SJCRH30 (cell line): ENCODE measurements around the gene TNFRSF8. TPM values are rescaled to one million over a fixed set of nuclear protein-coding genes. Genes with fewer than 3 reads are reported as not detected.

Source experiments
- DNase-seq, 2 experiments: peaks; one replicate each; pipeline ENCODE4 v3.0.0-alpha.2; 2015 to 2020
- H3K27ac ChIP-seq: fragments of 250-450 bp; sonication (Bioruptor Pico); 2 replicates; pipeline ENCODE4 v1.5.1; 2020; ENCODE audit warnings: mild to moderate bottlenecking, moderate library complexity
- H3K27me3 ChIP-seq: fragments of 250-450 bp; sonication (Bioruptor Pico); 2 replicates; pipeline ENCODE4 v1.5.1; 2020; ENCODE audit warnings: mild to moderate bottlenecking, moderate library complexity
- H3K36me3 ChIP-seq: fragments of 250-450 bp; sonication (Bioruptor Pico); 2 replicates; pipeline ENCODE4 v1.5.1; 2020; ENCODE audit warnings: mild to moderate bottlenecking, moderate library complexity
- H3K4me1 ChIP-seq: fragments of 250-450 bp; sonication (Bioruptor Pico); 2 replicates; pipeline ENCODE4 v1.5.1; 2020; ENCODE audit warnings: mild to moderate bottlenecking, moderate library complexity
- H3K4me3 ChIP-seq: fragments of 250-450 bp; sonication (Bioruptor Pico); 2 replicates; pipeline ENCODE4 v1.5.1; 2020; ENCODE audit warnings: mild to moderate bottlenecking, moderate library complexity
- H3K9me3 ChIP-seq: fragments of 250-450 bp; sonication (Bioruptor Pico); replicated peaks from 2 replicates; pipeline ENCODE4 v1.5.1; 2020; ENCODE audit warnings: mild to moderate bottlenecking, moderate library complexity
- total RNA-seq: library from RNA; depleted of rRNA; stranded (reverse); fragments of >200 nt; shearing (Covaris generic); gene quantifications from 2 replicates; pipeline ENCODE4 v1.2.3, GENCODE V29; 2014; rRNA removed

The TNFRSF8 gene
- total RNA-seq, 1 experiment from 2014 or later: 0.32 TPM

DNA sequence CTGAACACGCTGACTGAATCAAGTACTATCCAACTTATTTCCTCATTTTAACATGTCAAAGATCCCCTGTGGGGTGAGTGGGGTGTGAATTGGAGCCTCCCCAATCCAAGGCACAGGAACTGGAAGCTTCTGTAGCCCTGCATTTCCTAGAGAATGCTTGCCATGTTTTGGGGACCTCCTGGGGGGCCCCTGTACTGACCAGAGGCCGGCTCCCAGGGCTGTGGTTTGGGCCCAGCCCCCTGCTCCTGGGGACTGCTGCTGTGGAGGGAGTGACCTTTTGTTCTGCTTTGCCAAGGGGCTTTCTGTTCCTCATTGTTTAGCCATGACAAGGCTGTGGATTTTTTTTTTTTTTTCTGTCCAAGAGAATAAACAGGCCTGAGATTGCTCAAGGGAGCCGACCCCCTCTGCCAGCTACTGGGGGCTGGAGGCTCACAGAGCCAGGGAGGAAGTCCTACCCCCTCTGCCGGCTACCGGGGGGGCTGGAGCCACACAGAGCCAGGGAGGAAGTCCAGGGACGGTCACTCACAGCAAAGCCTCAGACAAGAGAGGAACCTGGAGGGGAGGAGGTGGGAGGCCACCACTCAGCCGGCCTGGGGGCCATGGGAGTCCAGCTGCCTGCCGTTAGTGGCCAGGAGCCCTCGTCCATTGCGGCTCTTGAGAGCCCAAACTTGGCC, 121.0 kb downstream of the TNFRSF8 start:
- peaks cover 24% of the 10 kb centered on the region for H3K4me1 ChIP-seq
- H3K4me3 ChIP-seq: 0 out of 2 replicates have a peak overlapping the region, but pooled peaks have one; percentile 26
- H3K36me3 ChIP-seq: no peaks in the 10 kb centered on the region
- DNase-seq: peak; percentile 50 to 56
- no peaks in the 10 kb centered on the region for H3K9me3 ChIP-seq
- H3K27ac ChIP-seq: no peak overlapping the region; the same call in 1 of the 2 replicates
- H3K27me3 ChIP-seq: 0 out of 2 replicates have a peak, but pooled peaks cover 1% of the 10 kb centered on the region

GRCh38 chr1:12185036-12185917, 122.2 kb downstream of the TNFRSF8 start:
- Histone ChIP-seq H3K4me3 (no peak overlapping the region), H3K27me3 (peaks cover 5% of the 10 kb centered on the region; the same call in 1 of the 2 replicates), H3K27ac (no peak overlapping the region), H3K9me3 (no peaks in the 10 kb centered on the region), H3K4me1 (peaks cover 21% of the 10 kb centered on the region), H3K36me3 (no peaks in the 10 kb centered on the region)
- peak; percentile 35 to 60 for DNase-seq

- peaks cover 24% of the 10 kb centered on the region for H3K4me1 ChIP-seq
Observed at GRCh38 chr1:12185918-12186678, 123.0 kb downstream of the TNFRSF8 start.

DNA sequence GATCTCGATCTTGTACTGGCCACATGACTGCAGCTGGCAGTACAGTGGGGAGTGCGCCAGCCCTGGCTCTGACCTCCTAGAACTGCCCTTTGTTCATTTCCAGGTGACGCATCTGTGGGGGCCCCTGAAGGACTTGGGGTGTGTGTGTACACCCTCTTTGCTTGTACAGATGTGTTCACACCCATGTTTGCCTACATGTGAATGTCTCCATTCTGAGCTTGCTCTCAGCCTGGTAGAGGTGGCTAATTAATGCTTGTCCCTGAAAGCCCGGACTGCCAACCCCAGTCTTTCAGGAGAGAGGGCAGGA, 123.5 kb downstream of the TNFRSF8 start:
- H3K4me1 ChIP-seq: peaks cover 25% of the 10 kb centered on the region
- DNase-seq: no peak
- no peaks in the 10 kb centered on the region for H3K36me3 ChIP-seq
- peaks cover 14% of the 10 kb centered on the region for H3K27me3 ChIP-seq
- no peaks in the 10 kb centered on the region for H3K9me3 ChIP-seq
- H3K27ac ChIP-seq: no peak overlapping the region
- H3K4me3 ChIP-seq: no peak overlapping the region

More at GRCh38 chr1:12185918-12186678, 123.0 kb downstream of the TNFRSF8 start:
- Histone ChIP-seq H3K27me3 (peaks cover 13% of the 10 kb centered on the region), H3K9me3 (no peaks in the 10 kb centered on the region), H3K36me3 (no peaks in the 10 kb centered on the region), H3K27ac (no peak overlapping the region), H3K4me3 (no peak overlapping the region)
- DNase-seq: peak in 1 of 2 experiments; percentile 34

DNA sequence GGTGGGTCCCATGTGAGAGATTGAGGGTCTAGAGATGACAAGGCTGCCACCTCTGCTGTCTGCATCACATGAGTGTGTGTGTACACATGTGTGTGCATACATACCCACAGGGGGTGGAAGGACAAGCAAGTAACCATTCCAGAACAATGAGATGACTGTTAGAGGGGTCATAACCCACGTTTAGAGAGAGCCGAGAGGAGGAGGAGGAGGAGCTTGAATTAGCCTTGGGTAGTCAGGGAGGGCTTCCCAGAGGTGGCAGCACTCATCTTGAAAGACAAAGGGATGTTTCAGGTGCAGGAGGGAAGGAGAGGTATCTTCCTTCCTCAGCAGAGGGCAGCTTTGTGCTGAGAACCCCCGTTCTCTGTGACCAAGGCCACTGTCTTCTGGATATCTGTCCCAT, 125.0 kb downstream of the TNFRSF8 start:
- Histone ChIP-seq H3K36me3 (no peaks in the 10 kb centered on the region), H3K4me3 (no peak overlapping the region), H3K27me3 (peaks cover 14% of the 10 kb centered on the region), H3K27ac (no peak overlapping the region), H3K9me3 (no peaks in the 10 kb centered on the region), H3K4me1 (peaks cover 29% of the 10 kb centered on the region)
- no peak for DNase-seq

DNA sequence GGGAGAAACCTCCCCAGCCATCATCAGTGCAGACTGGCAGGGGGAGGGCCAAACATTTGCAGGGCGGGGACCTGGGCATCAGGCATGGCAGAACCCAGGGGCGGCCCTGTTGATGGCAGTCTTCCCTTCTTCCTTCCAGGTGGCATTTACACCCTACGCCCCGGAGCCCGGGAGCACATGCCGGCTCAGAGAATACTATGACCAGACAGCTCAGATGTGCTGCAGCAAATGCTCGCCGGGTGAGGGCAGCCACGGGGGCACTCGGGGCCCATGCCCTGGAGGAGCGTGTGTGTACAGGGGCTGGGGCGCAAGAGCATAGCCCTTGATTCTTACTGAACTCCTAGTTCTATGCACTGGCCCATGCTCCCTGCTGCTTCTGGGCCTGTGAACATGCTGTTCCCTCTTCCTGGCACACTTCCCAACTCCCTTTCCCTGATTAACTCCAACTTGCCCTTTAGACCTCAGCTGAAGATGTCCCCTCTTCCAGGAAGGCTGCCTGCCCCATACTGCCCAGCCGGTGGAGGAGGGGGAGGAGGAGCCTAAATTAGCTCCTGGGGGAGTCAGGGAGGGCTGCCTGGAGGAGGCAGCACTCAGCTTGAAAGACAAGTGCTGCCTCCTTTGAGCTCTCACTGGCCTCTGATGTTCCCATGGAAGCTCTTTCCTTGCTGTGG, 125.7 kb downstream of the TNFRSF8 start:
- no peak for DNase-seq
- no peak overlapping the region for H3K27ac ChIP-seq

GRCh38 chr1:12189328-12189682, 126.2 kb downstream of the TNFRSF8 start:
- Histone ChIP-seq H3K27ac (no peak overlapping the region), H3K9me3 (no peaks in the 10 kb centered on the region), H3K36me3 (no peaks in the 10 kb centered on the region), H3K4me3 (no peak overlapping the region), H3K4me1 (peaks cover 29% of the 10 kb centered on the region), H3K27me3 (peaks cover 14% of the 10 kb centered on the region)
- DNase-seq: no peak

More for the DNA sequence above, 125.7 kb downstream of the TNFRSF8 start:
- no peak overlapping the region for H3K4me3 ChIP-seq
- H3K36me3 ChIP-seq: no peaks in the 10 kb centered on the region
- H3K4me1 ChIP-seq: peaks cover 32% of the 10 kb centered on the region
- H3K27me3 ChIP-seq: peaks cover 14% of the 10 kb centered on the region
- no peaks in the 10 kb centered on the region for H3K9me3 ChIP-seq

DNA sequence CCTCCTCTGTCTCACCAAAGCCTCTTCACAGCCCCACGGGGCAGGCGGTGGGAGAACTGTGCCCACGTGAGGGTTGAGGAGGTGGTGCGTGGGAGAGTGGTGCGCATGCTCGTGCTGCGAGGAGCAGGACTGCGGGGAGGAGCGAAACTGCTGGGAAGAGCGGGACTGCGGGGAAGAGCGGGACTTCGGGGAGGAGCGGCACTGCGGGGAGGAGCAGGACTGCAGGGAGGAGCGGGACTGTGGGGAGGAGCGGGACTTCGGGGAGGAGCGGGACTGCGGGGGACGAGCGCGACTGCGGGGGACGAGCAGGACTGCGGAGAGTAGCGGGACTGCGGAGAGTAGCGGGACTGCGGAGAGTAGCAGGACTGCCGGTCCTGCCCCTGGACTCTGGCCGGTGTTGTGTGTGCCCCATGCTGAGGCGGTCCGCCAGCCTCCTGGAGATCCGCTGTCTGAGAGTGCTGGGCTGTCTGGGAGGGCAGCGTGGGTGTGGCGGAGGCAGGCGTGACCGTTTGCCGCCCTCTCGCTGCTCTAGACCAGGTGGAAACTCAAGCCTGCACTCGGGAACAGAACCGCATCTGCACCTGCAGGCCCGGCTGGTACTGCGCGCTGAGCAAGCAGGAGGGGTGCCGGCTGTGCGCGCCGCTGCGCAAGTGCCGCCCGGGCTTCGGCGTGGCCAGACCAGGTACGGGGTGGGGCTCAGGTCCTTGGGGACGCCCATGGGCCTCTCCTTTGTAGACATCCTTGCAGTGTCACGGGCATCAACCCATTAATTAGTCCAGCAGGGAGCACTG, 128.3 kb downstream of the TNFRSF8 start:
- H3K27ac ChIP-seq: no peak overlapping the region
- no peak overlapping the region for H3K4me3 ChIP-seq
- peaks cover 14% of the 10 kb centered on the region for H3K27me3 ChIP-seq
- H3K36me3 ChIP-seq: no peaks in the 10 kb centered on the region
- peaks cover 12% of the 10 kb centered on the region for H3K4me1 ChIP-seq
- DNase-seq: no peak
- H3K9me3 ChIP-seq: no peaks in the 10 kb centered on the region

Other genes with a start within 250 kb of the TNFRSF8 start
- gene NPPA, start 215.5 kb upstream of the TNFRSF8 start, total RNA-seq: 0.61 and 1.3 TPM in 2 replicates
- gene NPPB, start 204.4 kb upstream of the TNFRSF8 start, total RNA-seq: 0.67 and 0.89 TPM in 2 replicates
- 62.8 and 64.0 TPM in 2 replicates for gene KIAA2013, start 136.9 kb upstream of the TNFRSF8 start, total RNA-seq
- 138 and 142 TPM in 2 replicates for gene PLOD1, start 128.6 kb upstream of the TNFRSF8 start, total RNA-seq
- gene MFN2, start 82.9 kb upstream of the TNFRSF8 start, total RNA-seq: 92.5 and 94.0 TPM in 2 replicates
- 30.3 and 33.2 TPM in 2 replicates for gene MIIP, start 43.8 kb upstream of the TNFRSF8 start, total RNA-seq
- gene TNFRSF1B, start 103.7 kb downstream of the TNFRSF8 start, total RNA-seq: 6.8 and 7.0 TPM in 2 replicates
- 32.4 and 33.1 TPM in 2 replicates for gene VPS13D, start 166.7 kb downstream of the TNFRSF8 start, total RNA-seq